Raji (cell line): Measurements from ENCODE around the gene PRDM16.

Source experiments
- POLR2A ChIP-seq: IDR thresholded peaks from 2 replicates; pipeline ENCODE4 v1.6.1; 2011; ENCODE audit warnings: low read depth, low read length, control low read depth; ENCODE audit not compliant: insufficient read depth

Gene PRDM16

DNA sequence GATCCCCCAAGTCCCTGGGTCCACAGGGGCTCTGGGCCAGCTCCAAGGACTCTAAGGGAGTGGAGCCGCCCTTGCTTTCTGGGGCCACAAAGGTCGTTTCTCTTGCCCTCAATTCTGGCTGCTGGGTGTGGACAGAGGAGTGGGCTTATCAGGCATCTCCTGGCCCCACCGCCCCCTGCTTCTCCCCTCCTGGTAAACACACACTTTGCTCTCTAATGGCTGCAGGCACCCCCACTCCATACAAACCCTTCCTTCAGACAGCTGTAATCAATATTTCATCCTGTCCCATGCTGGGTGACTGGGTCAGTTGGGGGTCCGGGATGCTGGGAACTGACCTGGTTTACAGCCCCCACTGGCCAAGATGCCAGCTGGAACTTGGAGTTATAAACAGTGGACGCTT lies 67.5 kb downstream of the PRDM16 start:
- TF ChIP-seq POLR2A = no peak

DNA sequence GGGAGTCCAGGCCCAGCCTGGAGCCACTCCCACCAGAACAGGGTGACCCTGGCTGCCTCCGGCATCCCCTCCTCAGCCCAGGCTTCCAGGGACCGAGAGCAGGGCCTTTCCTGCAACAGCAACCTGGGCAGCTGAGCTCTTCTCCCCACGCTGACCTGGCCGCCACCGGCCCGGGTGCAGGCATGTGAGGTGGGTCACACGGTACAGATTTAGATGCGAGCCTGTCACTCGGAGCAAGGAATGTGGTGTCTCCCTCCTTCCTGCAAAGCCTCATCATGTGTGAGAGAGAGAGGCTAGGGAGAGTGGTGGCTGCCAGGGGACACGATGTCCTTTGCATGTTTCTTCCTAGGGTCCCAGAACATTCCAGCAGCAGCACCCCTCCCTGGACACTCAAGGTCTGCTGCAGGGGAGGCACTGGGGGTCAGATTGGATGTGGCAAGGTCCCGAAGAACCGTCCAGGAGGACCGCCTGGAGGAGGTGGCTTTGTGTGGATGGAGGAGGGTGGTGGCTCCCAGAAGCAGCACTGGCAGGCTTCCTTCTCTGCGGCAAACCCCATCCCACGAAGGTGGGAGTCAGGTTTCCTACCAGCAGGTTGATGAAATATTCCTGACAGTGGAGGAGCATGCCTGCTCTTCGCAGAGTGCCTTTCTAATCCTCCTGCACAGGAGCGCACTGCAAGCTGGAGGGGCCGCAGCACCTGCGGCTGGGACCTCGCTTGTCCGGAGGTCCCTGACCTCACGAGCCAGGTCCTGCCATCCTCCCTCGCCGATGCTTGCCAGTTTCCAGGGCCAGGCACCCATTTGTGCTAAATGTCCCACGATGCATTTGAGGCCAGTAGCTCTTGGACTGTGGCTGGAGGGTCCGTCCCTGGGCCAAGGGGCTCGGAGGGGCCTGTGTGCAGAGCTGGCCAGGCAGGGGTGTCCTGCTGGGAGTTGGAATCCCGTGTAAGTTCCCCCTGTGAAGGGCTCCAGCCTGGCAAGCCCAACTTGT lies 68.4 kb downstream of the PRDM16 start:
- no peak for TF ChIP-seq POLR2A

- TF ChIP-seq POLR2A = no peak
These were observed 69.7 kb downstream of the PRDM16 start for GRCh38 chr1:3138623-3139151.

- no peak for TF ChIP-seq POLR2A
These were observed 70.4 kb downstream of the PRDM16 start for GRCh38 chr1:3139451-3139852.

GRCh38 chr1:3139871-3140361 lies 70.9 kb downstream of the PRDM16 start:
- TF ChIP-seq POLR2A = no peak

DNA sequence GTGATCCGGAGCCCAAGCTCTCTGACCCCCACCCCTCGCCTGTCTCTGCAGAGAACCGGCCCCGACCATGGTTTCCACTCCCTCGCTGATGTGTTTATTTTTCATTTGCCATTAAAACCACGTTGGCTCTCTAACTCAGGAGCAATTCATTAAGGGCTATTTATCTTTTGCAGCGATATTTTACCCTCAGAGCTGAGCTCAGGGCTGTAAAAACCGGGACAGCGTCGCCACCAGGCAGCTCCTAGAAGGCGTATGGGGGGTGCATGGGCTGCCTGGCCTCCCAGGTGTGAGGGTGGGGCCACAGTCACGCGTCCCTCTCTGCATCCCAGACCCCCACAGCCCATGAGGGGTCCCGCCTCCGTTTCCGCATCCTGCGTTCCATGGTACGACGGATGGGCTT lies 71.4 kb downstream of the PRDM16 start:
- no peak for TF ChIP-seq POLR2A

DNA sequence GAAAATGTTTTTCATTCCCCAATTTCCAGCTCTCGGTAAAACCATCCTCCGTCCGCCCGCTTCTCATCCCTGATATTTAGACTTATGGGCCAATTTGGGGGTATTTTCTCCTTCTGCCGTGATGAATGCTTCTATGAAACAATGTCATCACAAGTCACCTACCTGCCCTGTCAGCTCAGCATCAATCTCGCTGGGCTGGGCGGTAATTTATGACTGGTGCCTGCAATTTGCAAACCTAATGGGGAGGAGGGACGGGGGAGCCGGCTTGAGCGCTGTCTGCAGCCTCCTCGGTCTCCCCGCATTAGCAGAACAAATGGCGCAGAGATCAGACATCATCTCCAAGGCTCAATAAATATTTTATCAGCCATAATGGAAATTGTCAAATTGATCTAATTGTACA lies 72.1 kb downstream of the PRDM16 start:
- no peak for TF ChIP-seq POLR2A

DNA sequence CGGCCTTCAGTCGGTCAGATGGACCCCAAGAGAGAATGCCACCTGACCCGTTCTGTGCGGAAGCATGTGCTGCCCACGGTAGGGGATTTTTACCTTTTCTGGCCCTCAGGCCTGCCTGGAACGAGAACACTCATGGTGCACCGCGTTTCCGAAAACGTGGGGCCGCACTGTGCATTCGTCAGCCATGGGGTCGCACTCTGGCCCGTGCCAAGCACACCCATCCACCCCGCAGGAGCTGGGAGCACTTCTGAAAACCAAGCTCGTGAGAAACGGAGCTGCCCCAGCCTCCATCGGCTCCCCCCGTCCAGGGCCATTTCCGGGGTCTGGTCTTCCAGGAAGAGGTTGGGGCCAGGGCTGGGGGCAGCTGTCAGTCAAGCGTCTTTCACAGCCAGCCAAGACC lies 72.8 kb downstream of the PRDM16 start:
- TF ChIP-seq POLR2A = no peak

- no peak for TF ChIP-seq POLR2A
These were observed 73.2 kb downstream of the PRDM16 start for GRCh38 chr1:3142236-3142635.

GRCh38 chr1:3142751-3143150 lies 73.7 kb downstream of the PRDM16 start:
- no peak for TF ChIP-seq POLR2A

GRCh38 chr1:3145532-3146325 lies 76.7 kb downstream of the PRDM16 start:
- TF ChIP-seq POLR2A = no peak

- TF ChIP-seq POLR2A = no peak
These were observed 77.5 kb downstream of the PRDM16 start for GRCh38 chr1:3146458-3146857.

- TF ChIP-seq POLR2A = no peak
These were observed 77.9 kb downstream of the PRDM16 start for GRCh38 chr1:3146907-3147306.

DNA sequence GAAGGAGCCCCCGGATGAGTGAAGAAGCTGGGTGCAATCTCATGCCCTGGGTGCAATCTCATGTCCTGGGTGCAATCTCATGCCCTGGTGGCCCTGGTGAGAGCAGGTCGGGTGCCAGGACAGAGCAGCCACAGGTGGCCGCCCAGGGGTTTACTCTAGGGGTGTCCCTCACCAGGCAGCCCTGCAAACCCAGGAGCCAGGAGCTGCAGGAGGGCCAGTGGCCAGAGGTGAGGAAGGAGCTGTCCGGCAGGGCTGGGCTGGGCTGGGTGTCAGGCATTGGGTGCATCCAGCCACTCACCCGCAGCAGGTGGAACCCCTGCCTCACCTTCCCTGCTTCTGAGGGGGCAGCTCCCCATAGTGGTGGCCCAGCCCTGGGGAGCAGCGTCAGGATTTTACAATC lies 79.2 kb downstream of the PRDM16 start:
- TF ChIP-seq POLR2A = no peak

DNA sequence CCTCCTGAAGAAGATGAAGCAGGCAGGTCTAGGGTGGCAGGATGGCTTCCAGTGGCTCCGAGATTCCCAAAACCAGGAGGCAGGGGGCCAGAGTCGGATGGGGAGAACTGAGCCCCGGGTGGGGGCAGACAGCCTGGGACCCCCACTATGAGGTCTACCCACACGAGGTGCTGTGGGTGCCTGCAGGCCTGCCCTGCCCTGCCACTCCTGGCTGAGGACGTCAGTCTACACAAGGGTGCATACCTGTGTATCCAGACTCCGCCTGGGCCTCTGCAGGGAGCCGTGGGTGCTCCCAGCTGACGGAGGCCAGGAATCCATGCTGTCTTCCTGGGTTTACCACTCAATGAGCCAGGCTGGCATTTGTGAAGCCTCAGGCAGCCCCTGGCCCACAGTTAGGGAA lies 80.3 kb downstream of the PRDM16 start:
- TF ChIP-seq POLR2A = no peak
